OCI-LY7 (cell line): Measurements from ENCODE around the gene REM1. TPM values are rescaled to one million over a fixed set of nuclear protein-coding genes. Genes with fewer than 3 reads are reported as not detected.

ENCODE experiments used
- BruUV-seq: library from RNA; stranded (reverse); fragments of 400-500 nt; replicated peaks from 2 replicates; lab custom pipeline; 2021; lab: Mats Ljungman, UMichigan
- CTCF ChIA-PET: fragments of 300-600 bp; sonication (Branson Sonifier 250); formaldehyde crosslinking; loops from one replicate; lab custom pipeline; 2022; ENCODE audit warnings: antibody characterized with exemption; ENCODE audit not compliant: unreplicated experiment; lab: Charles Lee
- POLR2A ChIA-PET: fragments of 300-600 bp; sonication (Branson Sonifier 250); formaldehyde crosslinking; loops from one replicate; lab custom pipeline; 2022; ENCODE audit warnings: antibody characterized with exemption; lab: Charles Lee
- DNase-seq: peaks from one replicate; pipeline ENCODE4 v3.0.0-alpha.2; 2015; ENCODE audit warnings: low spot score
- H2AFZ ChIP-seq: fragments of 200-600 bp; sonication (generic), shearing (Covaris generic); 2 replicates; pipeline ENCODE4 v1.6.1; 2014; ENCODE audit warnings: mild to moderate bottlenecking, antibody characterized with exemption, low read length, moderate library complexity
- H3K27ac ChIP-seq: fragments of 200-600 bp; sonication (generic); 2 replicates; pipeline ENCODE4 v1.5.1; 2014; ENCODE audit warnings: mixed run types, low read depth, mild to moderate bottlenecking, moderate library complexity, low read length, inconsistent platforms; ENCODE audit not compliant: poor library complexity, severe bottlenecking
- H3K36me3 ChIP-seq: fragments of 200-600 bp; sonication (generic); 2 replicates; pipeline ENCODE4 v1.6.1; 2014; ENCODE audit warnings: mild to moderate bottlenecking, antibody characterized with exemption, low read length, moderate library complexity, mixed read lengths; ENCODE audit not compliant: insufficient read depth
- H3K4me1 ChIP-seq: fragments of 200-600 bp; sonication (generic); 2 replicates; pipeline ENCODE4 v1.5.1; 2014; ENCODE audit warnings: mild to moderate bottlenecking, low read length; ENCODE audit not compliant: insufficient read depth, poor library complexity, severe bottlenecking
- H3K4me2 ChIP-seq: fragments of 200-600 bp; sonication (generic); 2 replicates; pipeline ENCODE4 v1.6.1; 2014; ENCODE audit warnings: mild to moderate bottlenecking, low read length
- H3K4me3 ChIP-seq: fragments of 200-600 bp; sonication (generic); 2 replicates; pipeline ENCODE4 v1.5.1; 2014; ENCODE audit warnings: mild to moderate bottlenecking, low read depth, low read length; ENCODE audit not compliant: poor library complexity, severe bottlenecking
- H3K79me2 ChIP-seq: fragments of 200-600 bp; sonication (generic); 2 replicates; pipeline ENCODE4 v1.6.1; 2016; ENCODE audit warnings: low read depth, mild to moderate bottlenecking, low read length, moderate library complexity, mixed read lengths; ENCODE audit not compliant: insufficient read depth
- H3K9me2 ChIP-seq: fragments of 200-600 bp; sonication (generic); 2 replicates; pipeline ENCODE4 v1.6.1; 2016; ENCODE audit warnings: mild to moderate bottlenecking, low read length, mixed read lengths; ENCODE audit not compliant: insufficient read depth
- H3K9me3 ChIP-seq: fragments of 200-600 bp; sonication (generic); 2 replicates; pipeline ENCODE4 v1.6.1; 2014; ENCODE audit warnings: mild to moderate bottlenecking, mixed run types, low read length, mixed read lengths
- H4K20me1 ChIP-seq: fragments of 200-600 bp; sonication (generic); 2 replicates; pipeline ENCODE4 v1.6.1; 2014; ENCODE audit warnings: mild to moderate bottlenecking, antibody characterized with exemption, low read length, moderate library complexity, mixed read lengths; ENCODE audit not compliant: insufficient read depth
- EZH2phosphoT487 ChIP-seq: fragments of 200-600 bp; sonication (generic); IDR thresholded peaks from 2 replicates; pipeline ENCODE4 v1.6.1; 2018; ENCODE audit warnings: low read depth, borderline replicate concordance, mild to moderate bottlenecking, mixed run types, antibody characterized with exemption, low read length, moderate library complexity, mixed read lengths
- intact Hi-C: fragments of 100-400 bp; cut with micrococcal nuclease; formaldehyde crosslinking; loops from one replicate; pipeline ENCODE4 v1.10.0; 2022; ENCODE audit not compliant: unreplicated experiment
- total RNA-seq, 2 experiments: library from RNA; depleted of rRNA in 1 of 2; stranded (reverse); fragments of >200 nt in 1 of 2; shearing (Covaris generic) in 1 of 2; gene quantifications; 2 replicates each; pipeline ENCODE4 v1.2.3, GENCODE V29; 2014 to 2022
- TF ChIP-seq, protein P1 (sequence below): fragments of 200-600 bp; sonication (generic); conservative IDR thresholded peaks from 2 replicates; pipeline ENCODE4 v1.5.1; 2014; ENCODE audit warnings: mild to moderate bottlenecking, antibody characterized with exemption, low read length, moderate library complexity, mixed read lengths

REM1 gene
- total RNA-seq, 2 experiments from 2014 or later: not detected

DNA sequence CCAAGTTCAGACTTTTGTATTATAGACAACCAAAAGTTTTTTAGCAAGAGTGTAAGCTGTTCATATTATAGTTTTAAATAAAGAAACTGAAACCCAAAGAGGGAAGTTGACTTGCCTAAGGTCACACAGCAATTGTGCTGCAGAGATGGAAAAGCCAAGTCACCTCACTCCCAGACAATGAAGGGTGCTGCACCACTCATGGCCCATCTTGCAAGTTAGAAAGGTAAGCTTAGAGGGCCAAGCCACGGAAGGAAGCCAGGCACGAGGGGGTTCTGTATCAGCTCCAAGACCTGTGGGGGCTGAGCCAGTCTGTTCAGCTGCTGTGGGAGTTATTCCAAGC, 1.0 kb upstream of the REM1 start:
- no peak for TF ChIP-seq EZH2phosphoT487
- TF ChIP-seq, protein P1, sequence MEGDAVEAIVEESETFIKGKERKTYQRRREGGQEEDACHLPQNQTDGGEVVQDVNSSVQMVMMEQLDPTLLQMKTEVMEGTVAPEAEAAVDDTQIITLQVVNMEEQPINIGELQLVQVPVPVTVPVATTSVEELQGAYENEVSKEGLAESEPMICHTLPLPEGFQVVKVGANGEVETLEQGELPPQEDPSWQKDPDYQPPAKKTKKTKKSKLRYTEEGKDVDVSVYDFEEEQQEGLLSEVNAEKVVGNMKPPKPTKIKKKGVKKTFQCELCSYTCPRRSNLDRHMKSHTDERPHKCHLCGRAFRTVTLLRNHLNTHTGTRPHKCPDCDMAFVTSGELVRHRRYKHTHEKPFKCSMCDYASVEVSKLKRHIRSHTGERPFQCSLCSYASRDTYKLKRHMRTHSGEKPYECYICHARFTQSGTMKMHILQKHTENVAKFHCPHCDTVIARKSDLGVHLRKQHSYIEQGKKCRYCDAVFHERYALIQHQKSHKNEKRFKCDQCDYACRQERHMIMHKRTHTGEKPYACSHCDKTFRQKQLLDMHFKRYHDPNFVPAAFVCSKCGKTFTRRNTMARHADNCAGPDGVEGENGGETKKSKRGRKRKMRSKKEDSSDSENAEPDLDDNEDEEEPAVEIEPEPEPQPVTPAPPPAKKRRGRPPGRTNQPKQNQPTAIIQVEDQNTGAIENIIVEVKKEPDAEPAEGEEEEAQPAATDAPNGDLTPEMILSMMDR: no peak
- H3K9me2 ChIP-seq: no peaks in the 10 kb centered on the region
- no peaks in the 10 kb centered on the region for H4K20me1 ChIP-seq
- peak overlapping the region; percentile 23 for H3K4me3 ChIP-seq
- CTCF ChIA-PET: interaction anchor here (2.2 kb wide), 1 partner anchor 29 kb away, joined by 8 read pairs; no protein-coding TSS in a partner anchor
- H2AFZ ChIP-seq: peak overlapping the region; percentile 82
- peaks cover 28% of the 10 kb centered on the region for H3K4me1 ChIP-seq
- peak; percentile 73 for DNase-seq
- peak overlapping the region; percentile 60 for H3K27ac ChIP-seq
- H3K36me3 ChIP-seq: no peaks in the 10 kb centered on the region
- BruUV-seq: no TSS peak
- POLR2A ChIA-PET: interaction anchor here (0.6 to 1.2 kb wide), 5 partner anchors 14 to 34 kb away, joined by 3 to 4 read pairs (median 3); no protein-coding TSS in a partner anchor
- H3K4me2 ChIP-seq: peak overlapping the region; percentile 71
- H3K9me3 ChIP-seq: no peaks in the 10 kb centered on the region
- no peaks in the 10 kb centered on the region for H3K79me2 ChIP-seq
- intact Hi-C loops: no loop called here

DNA sequence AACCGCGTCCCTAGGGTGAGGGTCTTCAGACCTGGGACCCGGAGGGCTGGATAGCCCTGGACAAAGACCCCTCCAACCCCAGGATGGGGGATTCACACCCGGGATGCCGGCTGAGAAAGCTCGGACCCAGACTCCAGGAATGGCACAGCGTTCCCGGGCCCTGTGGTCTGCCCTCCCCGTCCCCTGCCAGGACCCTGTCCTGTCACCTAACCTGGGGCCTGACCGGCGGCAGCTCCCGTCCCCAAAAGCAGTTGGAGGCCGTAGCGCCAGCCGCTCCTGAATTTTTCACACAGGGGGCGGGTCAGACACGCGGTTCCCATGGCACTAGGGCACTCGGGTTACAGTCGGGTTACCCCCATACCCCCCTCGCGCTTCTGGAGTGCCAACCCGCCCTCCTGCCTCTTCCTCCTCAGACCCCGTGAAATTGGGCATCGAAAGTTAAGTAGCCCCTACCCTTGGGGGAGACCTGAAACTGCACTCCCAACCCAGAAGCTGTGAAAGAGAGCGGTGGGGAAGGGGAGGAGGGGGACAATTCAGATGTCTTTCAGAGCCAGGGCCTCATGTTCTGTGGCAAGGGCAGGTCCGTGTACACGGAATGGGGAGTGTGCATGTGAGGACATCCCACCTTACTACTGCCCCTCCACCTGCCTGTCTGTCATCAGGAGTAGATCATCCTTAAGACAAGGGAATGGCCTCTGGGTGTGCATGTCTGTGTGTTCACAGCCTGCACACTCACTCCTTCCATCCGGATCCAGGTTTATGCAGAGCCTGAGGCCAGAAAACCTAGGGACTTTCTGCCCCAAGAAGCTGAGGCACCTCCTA, 595 bp downstream of the REM1 start:
- H3K9me2 ChIP-seq: no peaks in the 10 kb centered on the region
- no TSS peak for BruUV-seq
- POLR2A ChIA-PET: no interaction called here

More for the DNA sequence above, 595 bp downstream of the REM1 start:
- Histone ChIP-seq H3K4me2 (peak overlapping the region; percentile 71; the same call in 1 of the 2 replicates), H3K4me1 (peaks cover 28% of the 10 kb centered on the region), H3K4me3 (no peak overlapping the region), H3K36me3 (no peaks in the 10 kb centered on the region), H2AFZ (no peak overlapping the region), H3K79me2 (no peaks in the 10 kb centered on the region), H3K27ac (no peak overlapping the region), H3K9me3 (no peaks in the 10 kb centered on the region), H4K20me1 (no peaks in the 10 kb centered on the region)
- DNase-seq: no peak
- CTCF ChIA-PET: no interaction called here
- intact Hi-C loops: no loop called here
- TF ChIP-seq EZH2phosphoT487: no peak
- TF ChIP-seq, protein P1: no peak
